Measurements from ENCODE around the gene PRSS12.
"Not testable (repeated sequence)": the region's sequence is repeated elsewhere in the genome, so short reads cannot be mapped to it uniquely, and the experiment has no call there.

Gene PRSS12

GRCh38 chr4:118352843-118353533 is at the start of gene PRSS12:
Gene PRSS12 (minus strand): TSS chr4:118353003. CDS start chr4:118352720, 283 bp downstream.
- peak; percentile 42 for DNase-seq (ENCODE audit: low read depth)

- no peak for DNase-seq (ENCODE audit: low read depth)
These were observed 47.6 kb upstream of the PRSS12 start for GRCh38 chr4:118400356-118400755.

GRCh38 chr4:118399883-118400282 is 47.1 kb upstream of the PRSS12 start:
- not testable (repeated sequence) for DNase-seq (ENCODE audit: low read depth)

- DNase-seq (ENCODE audit: low read depth) = no peak
These were observed 45.7 kb upstream of the PRSS12 start for GRCh38 chr4:118398226-118399090.

- no peak for DNase-seq (ENCODE audit: low read depth)
These were observed 44.8 kb upstream of the PRSS12 start for GRCh38 chr4:118397623-118397979.

GRCh38 chr4:118396881-118397622 is 44.2 kb upstream of the PRSS12 start:
- no peak for DNase-seq (ENCODE audit: low read depth)

- DNase-seq (ENCODE audit: low read depth) = no peak
These were observed 42.3 kb upstream of the PRSS12 start for GRCh38 chr4:118395057-118395644.

- DNase-seq (ENCODE audit: low read depth) = not testable (repeated sequence)
These were observed 39.7 kb upstream of the PRSS12 start for GRCh38 chr4:118392509-118392908.

GRCh38 chr4:118390121-118390520 is 37.3 kb upstream of the PRSS12 start:
- DNase-seq (ENCODE audit: low read depth) = no peak

- no peak for DNase-seq (ENCODE audit: low read depth)
These were observed 36.9 kb upstream of the PRSS12 start for GRCh38 chr4:118389721-118390120.

- no peak for DNase-seq (ENCODE audit: low read depth)
These were observed 35.8 kb upstream of the PRSS12 start for GRCh38 chr4:118388606-118389005.

GRCh38 chr4:118381902-118382301 is 29.1 kb upstream of the PRSS12 start:
- DNase-seq (ENCODE audit: low read depth) = no peak

- DNase-seq (ENCODE audit: low read depth) = no peak
These were observed 20.9 kb upstream of the PRSS12 start for GRCh38 chr4:118373614-118374255.

GRCh38 chr4:118372251-118372650 is 19.4 kb upstream of the PRSS12 start:
- no peak for DNase-seq (ENCODE audit: low read depth)

- no peak for DNase-seq (ENCODE audit: low read depth)
These were observed 16.4 kb upstream of the PRSS12 start for GRCh38 chr4:118369231-118369630.

- DNase-seq (ENCODE audit: low read depth) = no peak
These were observed 15.1 kb upstream of the PRSS12 start for GRCh38 chr4:118367872-118368271.

GRCh38 chr4:118367361-118367760 is 14.6 kb upstream of the PRSS12 start:
- DNase-seq (ENCODE audit: low read depth) = no peak

- no peak for DNase-seq (ENCODE audit: low read depth)
These were observed 10.4 kb upstream of the PRSS12 start for GRCh38 chr4:118363166-118363565.

- no peak for DNase-seq (ENCODE audit: low read depth)
These were observed 8.4 kb upstream of the PRSS12 start for GRCh38 chr4:118361192-118361591.

GRCh38 chr4:118360106-118360505 is 7.3 kb upstream of the PRSS12 start:
- DNase-seq (ENCODE audit: low read depth) = no peak

GRCh38 chr4:118357601-118358000 is 4.8 kb upstream of the PRSS12 start:
- no peak for DNase-seq (ENCODE audit: low read depth)

GRCh38 chr4:118356731-118357130 is 3.9 kb upstream of the PRSS12 start:
- no peak for DNase-seq (ENCODE audit: low read depth)

Measured in HS-27A (cell line).